ENCODE results near the gene TRPV4.

The TRPV4 gene

GRCh38 chr12:109815225-109815624 is 18.0 kb downstream of the TRPV4 start:
- TF ChIP-seq ZNF274 (IDR thresholded peaks at IDR 0.05; ENCODE audit: low read depth, low read length), result no peak
- no peak overlapping the region for H3K4me3 ChIP-seq (ENCODE audit: low read length)

DNA sequence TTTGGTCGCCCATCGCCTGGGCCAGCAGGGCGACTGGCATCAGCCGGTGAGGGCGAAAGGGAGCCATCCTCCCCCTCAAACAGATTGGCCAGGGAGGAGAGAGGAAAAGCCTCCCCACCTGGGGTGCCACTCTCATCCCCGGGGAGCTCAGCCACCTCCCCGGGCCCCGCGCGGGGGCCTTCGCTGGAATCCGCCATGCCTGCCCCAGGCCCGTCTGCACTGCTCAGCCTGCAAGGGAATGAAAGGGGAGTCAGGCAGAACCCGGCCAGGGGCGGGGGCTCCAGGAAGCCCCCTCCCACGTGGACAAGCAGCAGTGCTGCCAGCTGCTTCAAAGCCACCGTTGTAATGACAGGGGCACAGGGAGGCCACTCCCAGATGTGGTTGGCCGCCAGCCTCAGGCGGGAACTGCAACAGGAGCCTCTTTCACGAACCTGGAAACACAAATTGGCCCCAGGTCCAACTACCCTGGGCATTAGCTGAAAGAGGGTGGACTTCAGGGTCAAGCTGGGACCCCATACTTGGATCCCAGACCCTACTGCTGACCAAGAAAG is 18.5 kb downstream of the TRPV4 start:
- no peak overlapping the region for H3K4me3 ChIP-seq (ENCODE audit: low read length)
- TF ChIP-seq ZNF274 (IDR thresholded peaks at IDR 0.05; ENCODE audit: low read depth, low read length), result no peak

DNA sequence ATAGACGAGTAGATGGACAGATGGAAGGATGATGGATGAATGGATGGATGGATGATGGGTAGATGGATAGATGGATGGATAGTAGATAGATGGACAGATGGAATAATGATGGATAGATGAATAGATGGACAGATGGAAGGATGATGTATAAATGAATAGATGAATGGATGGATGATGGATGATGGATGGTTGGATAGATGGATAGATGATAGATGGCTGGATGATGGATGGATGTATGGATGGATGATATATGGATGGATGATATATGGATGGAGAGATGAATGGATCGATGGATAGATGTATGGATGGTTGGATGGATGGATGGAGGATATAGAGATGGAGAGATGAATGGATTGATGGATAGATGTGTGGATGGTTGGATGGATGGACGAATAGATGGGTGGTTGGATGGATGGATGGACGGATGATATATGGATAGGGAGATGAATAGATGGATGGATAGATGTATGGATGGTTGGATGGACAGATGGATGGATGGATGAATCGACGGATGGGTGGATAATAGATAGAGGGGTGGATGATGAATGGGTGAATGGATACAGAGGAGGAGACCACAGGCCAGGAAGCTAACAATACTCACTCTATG is 19.3 kb downstream of the TRPV4 start:
- H3K4me3 ChIP-seq (ENCODE audit: low read length), result no peak overlapping the region
- TF ChIP-seq ZNF274 (IDR thresholded peaks at IDR 0.05; ENCODE audit: low read depth, low read length), result no peak

DNA sequence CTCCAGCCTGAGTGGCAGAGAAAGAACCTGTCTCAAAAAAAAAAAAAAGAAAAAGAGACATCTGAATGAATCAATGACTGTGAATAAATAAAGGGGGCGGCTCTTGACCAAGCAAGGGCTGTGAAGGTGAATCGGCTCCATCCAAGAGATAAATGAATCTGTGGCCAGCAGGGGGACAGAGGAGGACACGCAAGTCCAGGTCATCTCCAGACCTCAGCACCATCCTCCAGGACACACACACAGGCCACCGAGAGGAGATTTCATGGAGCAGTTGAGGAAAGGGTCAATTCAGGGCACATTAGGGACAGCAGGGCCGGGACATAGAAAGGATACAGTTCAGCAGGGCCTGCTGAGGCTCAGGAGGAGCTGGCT is 21.6 kb downstream of the TRPV4 start:
- no peak for TF ChIP-seq ZNF274 (IDR thresholded peaks at IDR 0.05; ENCODE audit: low read depth, low read length)
- no peak overlapping the region for H3K4me3 ChIP-seq (ENCODE audit: low read length)

- H3K4me3 ChIP-seq (ENCODE audit: low read length), result no peak overlapping the region
- no peak for TF ChIP-seq ZNF274 (IDR thresholded peaks at IDR 0.05; ENCODE audit: low read depth, low read length)
Measured at GRCh38 chr12:109810954-109811623, 22.1 kb downstream of the TRPV4 start.

GRCh38 chr12:109808876-109809646 is 24.1 kb downstream of the TRPV4 start:
- H3K4me3 ChIP-seq (ENCODE audit: low read length), result no peak overlapping the region
- no peak for TF ChIP-seq ZNF274 (IDR thresholded peaks at IDR 0.05; ENCODE audit: low read depth, low read length)

DNA sequence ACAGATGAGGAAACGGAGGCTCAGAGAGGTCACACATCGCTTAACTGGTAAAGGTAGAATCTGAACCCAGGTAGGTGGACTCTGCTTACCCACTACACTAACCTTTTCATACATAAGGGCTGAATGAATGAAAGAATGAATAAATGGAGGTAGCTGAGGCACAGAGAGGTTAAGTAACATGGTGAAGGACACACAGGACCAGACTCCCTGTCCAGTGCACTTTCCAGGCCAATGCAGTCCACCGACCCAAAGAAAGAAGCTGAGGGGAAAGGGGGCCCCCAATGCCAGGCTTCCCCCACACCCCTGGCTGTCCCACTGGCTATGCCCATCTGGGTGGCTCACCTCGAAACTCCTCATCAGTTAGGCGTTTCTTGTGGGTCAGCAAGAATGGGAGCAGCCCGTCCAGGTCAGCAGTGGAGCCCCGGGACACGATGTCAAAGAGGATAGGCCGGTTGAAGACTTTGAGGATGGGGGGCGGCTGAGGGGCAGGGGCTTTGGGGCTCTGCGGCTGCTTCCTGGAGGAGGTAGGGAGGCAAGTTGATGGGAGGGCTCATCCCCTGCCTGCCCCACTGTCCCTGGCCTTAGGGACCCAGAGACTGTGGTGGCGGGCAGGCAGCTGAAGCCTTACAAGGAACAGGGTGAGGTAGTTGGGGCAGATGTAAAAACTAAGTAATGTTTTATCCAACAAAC is 25.1 kb downstream of the TRPV4 start:
- no peak for TF ChIP-seq ZNF274 (IDR thresholded peaks at IDR 0.05; ENCODE audit: low read depth, low read length)

DNA sequence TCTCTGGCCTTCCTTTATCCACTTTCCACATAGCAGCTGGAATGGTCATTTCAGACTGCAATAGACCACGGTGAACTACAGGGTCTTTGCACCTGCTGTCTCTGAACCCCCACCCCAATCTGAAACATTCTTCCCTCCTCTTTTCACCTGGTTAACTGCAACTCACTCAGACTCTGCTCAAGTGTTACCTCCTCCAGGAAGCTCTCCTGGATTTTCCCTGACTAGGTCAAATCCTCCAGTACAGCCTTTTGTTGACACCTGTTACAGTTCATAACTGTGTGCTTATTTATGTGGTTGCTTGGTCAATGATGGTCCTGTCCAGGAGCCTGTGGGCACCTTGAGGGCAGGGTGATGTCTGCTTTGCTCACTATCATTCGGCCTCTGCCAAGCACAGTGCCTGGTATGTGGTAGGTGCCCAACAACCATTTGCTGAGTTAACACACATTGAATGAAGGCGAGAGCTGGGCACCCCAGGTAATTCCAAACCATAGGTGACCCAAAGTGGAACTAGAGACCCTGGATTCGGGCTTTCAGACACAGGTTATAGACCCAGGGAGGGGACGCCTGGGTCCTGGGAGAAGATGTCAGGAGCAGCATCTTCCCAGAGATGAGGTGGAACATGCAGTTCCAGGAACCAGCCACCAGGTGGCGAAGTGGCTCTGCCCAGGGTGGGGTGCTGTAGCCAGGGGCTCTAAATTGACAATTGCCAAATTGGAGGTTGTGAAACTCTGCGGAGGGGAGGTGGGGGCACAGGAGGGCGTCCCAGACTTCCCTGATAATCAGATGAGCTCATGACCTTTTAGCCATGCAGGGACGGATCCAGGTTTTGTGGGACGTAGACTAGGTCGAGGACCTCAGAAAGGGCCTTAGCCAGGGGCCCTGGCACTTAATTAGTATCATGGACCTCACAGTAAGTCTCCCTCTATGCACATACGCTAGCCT is 28.1 kb downstream of the TRPV4 start:
- H3K4me3 ChIP-seq (ENCODE audit: low read length), result no peak overlapping the region
- TF ChIP-seq ZNF274 (IDR thresholded peaks at IDR 0.05; ENCODE audit: low read depth, low read length), result no peak

More for the DNA sequence above, 25.1 kb downstream of the TRPV4 start:
- H3K4me3 ChIP-seq (ENCODE audit: low read length), result no peak overlapping the region

GRCh38 chr12:109803678-109804077 is 29.5 kb downstream of the TRPV4 start:
- TF ChIP-seq ZNF274 (IDR thresholded peaks at IDR 0.05; ENCODE audit: low read depth, low read length), result no peak
- no peak overlapping the region for H3K4me3 ChIP-seq (ENCODE audit: low read length)

- H3K4me3 ChIP-seq (ENCODE audit: low read length), result no peak overlapping the region
- TF ChIP-seq ZNF274 (IDR thresholded peaks at IDR 0.05; ENCODE audit: low read depth, low read length), result no peak
Measured at GRCh38 chr12:109802828-109803227, 30.4 kb downstream of the TRPV4 start.

- H3K4me3 ChIP-seq (ENCODE audit: low read length), result no peak overlapping the region
- no peak for TF ChIP-seq ZNF274 (IDR thresholded peaks at IDR 0.05; ENCODE audit: low read depth, low read length)
Measured at GRCh38 chr12:109800536-109800935, 32.7 kb downstream of the TRPV4 start.

DNA sequence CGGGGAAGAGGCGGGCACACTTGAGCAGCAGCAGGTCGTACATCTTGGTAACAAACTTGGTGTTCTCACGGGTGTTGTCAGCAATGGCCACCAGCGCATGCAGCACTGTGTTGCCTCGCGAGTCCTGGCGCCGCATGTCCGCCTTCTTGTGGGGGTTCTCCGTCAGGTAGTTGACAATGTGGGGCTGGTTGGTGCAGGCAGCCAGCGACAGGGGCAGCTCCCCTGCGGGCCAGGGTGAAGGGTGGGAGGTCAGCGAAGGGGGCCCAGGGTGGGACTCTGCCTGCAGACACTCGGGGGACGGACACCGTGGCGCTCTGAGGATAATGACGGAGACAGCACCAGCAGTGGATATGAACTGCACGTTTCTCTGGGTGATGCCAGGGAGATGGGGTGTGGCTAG is 34.5 kb downstream of the TRPV4 start:
- no peak overlapping the region for H3K4me3 ChIP-seq (ENCODE audit: low read length)
- TF ChIP-seq ZNF274 (IDR thresholded peaks at IDR 0.05; ENCODE audit: low read depth, low read length), result no peak
